Caco-2 (cell line): Measurements from ENCODE around the gene CDC42SE2. TPM values are rescaled to one million over a fixed set of nuclear protein-coding genes. Genes with fewer than 3 reads are reported as not detected.

Source experiments
- BruUV-seq: library from RNA; stranded (reverse); fragments of 400-500 nt; replicated peaks from 2 replicates; lab custom pipeline; 2021; lab: Mats Ljungman, UMichigan
- CTCF ChIA-PET: fragments of 300-600 bp; sonication (Branson Sonifier 250); formaldehyde crosslinking; loops from one replicate; lab custom pipeline; 2022; ENCODE audit warnings: antibody characterized with exemption; lab: Charles Lee
- POLR2A ChIA-PET: fragments of 300-600 bp; sonication (Branson Sonifier 250); formaldehyde crosslinking; loops from one replicate; lab custom pipeline; 2022; ENCODE audit warnings: antibody characterized with exemption; lab: Charles Lee
- DNase-seq, 2 experiments: peaks; one replicate each; pipeline versions ENCODE4 v3.0.0 to v3.0.0-alpha.2; 2020 to 2022
- H3K27me3 ChIP-seq: replicated peaks from 2 replicates; pipeline ENCODE4 v1.6.0; 2011; ENCODE audit warnings: low read length; ENCODE audit not compliant: control insufficient read depth, insufficient read depth
- H3K36me3 ChIP-seq: 2 replicates; pipeline ENCODE4 v1.5.1; 2011; ENCODE audit warnings: low read length; ENCODE audit not compliant: control insufficient read depth, insufficient read depth
- H3K4me1 ChIP-seq: fragments of 250-450 bp; sonication (Bioruptor Pico); 2 replicates; pipeline ENCODE4 v1.5.1; 2020; ENCODE audit warnings: mild to moderate bottlenecking
- H3K4me3 ChIP-seq: 2 replicates; pipeline ENCODE4 v1.5.1; 2011; ENCODE audit warnings: low read depth, mild to moderate bottlenecking, control low read depth, low read length
- H3K9me3 ChIP-seq: fragments of 250-450 bp; sonication (Bioruptor Pico); 2 replicates; pipeline ENCODE4 v1.5.1; 2020; ENCODE audit warnings: mild to moderate bottlenecking, moderate library complexity
- H3K27ac Mint-ChIP-seq: one replicate; pipeline ENCODE4 v1.8.0; 2022; ENCODE audit warnings: mixed read lengths; ENCODE audit not compliant: unreplicated experiment
- H3K27me3 Mint-ChIP-seq: one replicate; pipeline ENCODE4 v1.8.0; 2022; ENCODE audit warnings: mixed read lengths; ENCODE audit not compliant: insufficient read depth, unreplicated experiment
- H3K36me3 Mint-ChIP-seq: one replicate; pipeline ENCODE4 v1.8.0; 2022; ENCODE audit warnings: mild to moderate bottlenecking, mixed read lengths; ENCODE audit not compliant: insufficient read depth, unreplicated experiment
- H3K4me1 Mint-ChIP-seq: one replicate; pipeline ENCODE4 v1.8.0; 2022; ENCODE audit warnings: low read depth, mixed read lengths; ENCODE audit not compliant: unreplicated experiment
- H3K4me3 Mint-ChIP-seq: one replicate; pipeline ENCODE4 v1.8.0; 2022; ENCODE audit warnings: mild to moderate bottlenecking, moderate library complexity, mixed read lengths; ENCODE audit not compliant: unreplicated experiment
- H3K9me3 Mint-ChIP-seq: one replicate; pipeline ENCODE4 v1.8.0; 2022; ENCODE audit warnings: mixed read lengths; ENCODE audit not compliant: unreplicated experiment
- CTCF ChIP-seq, 2 experiments: fragments of 200-600 bp in 1 of 2; IDR thresholded peaks; 1 replicate in 1 of 2; 2 replicates in 1 of 2; pipeline versions ENCODE4 v1.5.1 to v1.8.0; 2011 to 2022; ENCODE audit warnings: antibody characterized with exemption in 1 of 2, control low read depth in 1 of 2, inconsistent platforms in 1 of 2, low read depth in 1 of 2, low read length in 1 of 2, mild to moderate bottlenecking in 1 of 2, moderate library complexity in 1 of 2; ENCODE audit not compliant: insufficient read depth in 1 of 2, severe bottlenecking in 1 of 2, unreplicated experiment in 1 of 2
- intact Hi-C: fragments of 100-400 bp; cut with micrococcal nuclease; formaldehyde crosslinking; loops from one replicate; pipeline ENCODE4 v1.10.0; 2022; ENCODE audit not compliant: unreplicated experiment
- total RNA-seq: library from RNA; stranded (reverse); gene quantifications from 2 replicates; pipeline ENCODE4 v1.2.3, GENCODE V29; 2022

CDC42SE2 gene
- total RNA-seq, 1 experiment from 2014 or later, result 39.4 TPM

GRCh38 chr5:131361677-131362315 lies 97.9 kb downstream of the CDC42SE2 start:
- no peaks in the 10 kb centered on the region for H3K27me3 ChIP-seq
- H3K9me3 ChIP-seq, result no peaks in the 10 kb centered on the region
- H3K4me1 Mint-ChIP-seq, result peaks cover 8% of the 10 kb centered on the region
- peaks cover 11% of the 10 kb centered on the region; the same call in 1 of the 2 replicates for H3K4me1 ChIP-seq
- intact Hi-C loops, result no loop called here
- POLR2A ChIA-PET, result no interaction called here
- CTCF ChIA-PET, result no interaction called here
- no peak overlapping the region for H3K27ac Mint-ChIP-seq
- no peaks in the 10 kb centered on the region for H3K9me3 Mint-ChIP-seq
- H3K4me3 Mint-ChIP-seq, result no peak overlapping the region
- BruUV-seq, result no TSS peak
- 0 out of 2 replicates have a peak, but pooled peaks cover 1% of the 10 kb centered on the region for H3K36me3 ChIP-seq
- TF ChIP-seq CTCF (IDR thresholded peaks at IDR 0.05; ENCODE audit: insufficient read depth in 1 of 2, low read depth in 1 of 2, low read length in 1 of 2, severe bottlenecking in 1 of 2, unreplicated experiment in 1 of 2), result no peak
- H3K36me3 Mint-ChIP-seq, result peaks cover 31% of the 10 kb centered on the region
- H3K27me3 Mint-ChIP-seq, result no peaks in the 10 kb centered on the region
- H3K4me3 ChIP-seq, result no peak overlapping the region
- no peak for DNase-seq

DNA sequence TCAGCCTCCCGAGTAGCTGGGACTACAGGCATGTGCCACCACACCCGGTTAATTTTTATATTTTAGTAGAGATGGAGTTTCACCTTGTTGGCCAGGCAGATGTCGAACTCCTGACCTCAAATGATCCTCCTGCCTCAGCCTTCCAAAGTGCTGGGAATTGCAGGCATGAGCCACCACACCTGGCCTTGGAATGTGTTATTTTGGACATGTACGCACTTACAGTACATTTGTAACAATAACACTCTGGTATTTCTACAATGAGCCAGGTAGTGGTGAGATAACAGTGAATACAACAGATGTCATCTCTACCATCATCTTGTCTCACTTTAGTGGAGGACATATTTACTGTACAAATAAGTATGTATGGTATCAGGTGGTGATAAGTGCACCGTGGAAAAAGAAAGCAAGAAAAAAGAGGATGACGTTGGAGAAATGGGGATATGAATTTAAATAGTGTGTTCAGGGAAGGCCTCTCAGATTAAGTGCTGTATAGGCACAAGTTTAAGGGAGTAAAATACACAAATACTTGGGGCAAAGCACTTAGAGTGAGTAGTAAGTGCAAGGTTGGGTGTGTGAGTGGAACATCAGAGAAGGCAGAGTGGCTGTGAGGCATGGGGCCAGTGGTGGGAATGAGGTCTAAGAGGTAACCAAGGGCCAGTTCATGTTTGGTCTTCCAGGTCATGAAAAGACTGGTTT lies 100.1 kb downstream of the CDC42SE2 start:
- Histone ChIP-seq H3K4me1 (peaks cover 11% of the 10 kb centered on the region; the same call in 1 of the 2 replicates), H3K27me3 (no peaks in the 10 kb centered on the region), H3K36me3 (0 out of 2 replicates have a peak, but pooled peaks cover 1% of the 10 kb centered on the region), H3K9me3 (no peaks in the 10 kb centered on the region), H3K4me3 (no peak overlapping the region)
- peak overlapping the region; percentile 26 for H3K27ac Mint-ChIP-seq
- POLR2A ChIA-PET, result no interaction called here
- BruUV-seq, result no TSS peak
- no peak overlapping the region for H3K4me3 Mint-ChIP-seq
- CTCF ChIA-PET, result no interaction called here
- H3K36me3 Mint-ChIP-seq, result peaks cover 38% of the 10 kb centered on the region
- DNase-seq, result peak; percentile 15 to 53
- H3K27me3 Mint-ChIP-seq, result no peaks in the 10 kb centered on the region
- intact Hi-C loops, result no loop called here
- TF ChIP-seq CTCF (IDR thresholded peaks at IDR 0.05; ENCODE audit: insufficient read depth in 1 of 2, low read depth in 1 of 2, low read length in 1 of 2, severe bottlenecking in 1 of 2, unreplicated experiment in 1 of 2), result no peak
- H3K9me3 Mint-ChIP-seq, result no peaks in the 10 kb centered on the region
- H3K4me1 Mint-ChIP-seq, result peaks cover 8% of the 10 kb centered on the region

DNA sequence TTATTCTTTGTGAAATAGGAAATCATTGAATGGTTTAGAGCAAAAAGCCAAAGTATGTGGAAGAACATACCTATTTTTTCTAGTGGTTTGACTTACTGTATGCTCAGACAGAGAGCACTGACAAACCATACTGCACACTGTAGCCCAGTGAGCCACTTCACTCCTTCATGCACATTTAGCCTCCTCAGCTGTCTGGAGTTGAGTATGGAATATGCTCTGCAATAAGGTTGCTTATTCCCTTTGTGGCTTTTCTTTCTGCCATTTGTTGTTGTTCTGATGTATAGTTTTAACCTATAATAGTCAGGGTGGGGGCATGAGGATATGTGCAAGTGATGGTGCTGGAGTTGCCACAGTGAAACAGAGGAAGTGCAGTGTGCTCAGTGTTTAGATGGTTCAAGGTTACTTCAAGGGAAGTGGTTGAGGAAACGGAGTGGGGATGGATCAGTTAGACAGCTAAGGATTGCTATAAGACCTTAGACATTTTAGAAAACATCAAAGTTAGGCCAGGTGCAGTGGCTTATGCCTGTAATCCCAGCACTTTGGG lies 100.7 kb downstream of the CDC42SE2 start:
- Histone ChIP-seq H3K9me3 (no peaks in the 10 kb centered on the region), H3K36me3 (no peaks in the 10 kb centered on the region), H3K4me1 (peaks cover 11% of the 10 kb centered on the region; the same call in 1 of the 2 replicates), H3K27me3 (no peaks in the 10 kb centered on the region), H3K4me3 (no peak overlapping the region)
- no peak overlapping the region for H3K4me3 Mint-ChIP-seq
- intact Hi-C loops, result no loop called here
- peaks cover 42% of the 10 kb centered on the region for H3K36me3 Mint-ChIP-seq
- no TSS peak for BruUV-seq
- TF ChIP-seq CTCF (IDR thresholded peaks at IDR 0.05; ENCODE audit: insufficient read depth in 1 of 2, low read depth in 1 of 2, low read length in 1 of 2, severe bottlenecking in 1 of 2, unreplicated experiment in 1 of 2), result no peak
- no peaks in the 10 kb centered on the region for H3K9me3 Mint-ChIP-seq
- DNase-seq, result no peak
- ChIA-PET POLR2A (no interaction called here), CTCF (no interaction called here)
- H3K4me1 Mint-ChIP-seq, result peaks cover 8% of the 10 kb centered on the region
- H3K27ac Mint-ChIP-seq, result peak overlapping the region; percentile 26
- no peaks in the 10 kb centered on the region for H3K27me3 Mint-ChIP-seq
